ENCODE results near the gene P4HA2. TPM values are rescaled to one million over a fixed set of nuclear protein-coding genes. Genes with fewer than 3 reads are reported as not detected.

P4HA2 gene
- total RNA-seq, 2 donors from 2014 or later, result 16.8 to 18.0 TPM

DNA sequence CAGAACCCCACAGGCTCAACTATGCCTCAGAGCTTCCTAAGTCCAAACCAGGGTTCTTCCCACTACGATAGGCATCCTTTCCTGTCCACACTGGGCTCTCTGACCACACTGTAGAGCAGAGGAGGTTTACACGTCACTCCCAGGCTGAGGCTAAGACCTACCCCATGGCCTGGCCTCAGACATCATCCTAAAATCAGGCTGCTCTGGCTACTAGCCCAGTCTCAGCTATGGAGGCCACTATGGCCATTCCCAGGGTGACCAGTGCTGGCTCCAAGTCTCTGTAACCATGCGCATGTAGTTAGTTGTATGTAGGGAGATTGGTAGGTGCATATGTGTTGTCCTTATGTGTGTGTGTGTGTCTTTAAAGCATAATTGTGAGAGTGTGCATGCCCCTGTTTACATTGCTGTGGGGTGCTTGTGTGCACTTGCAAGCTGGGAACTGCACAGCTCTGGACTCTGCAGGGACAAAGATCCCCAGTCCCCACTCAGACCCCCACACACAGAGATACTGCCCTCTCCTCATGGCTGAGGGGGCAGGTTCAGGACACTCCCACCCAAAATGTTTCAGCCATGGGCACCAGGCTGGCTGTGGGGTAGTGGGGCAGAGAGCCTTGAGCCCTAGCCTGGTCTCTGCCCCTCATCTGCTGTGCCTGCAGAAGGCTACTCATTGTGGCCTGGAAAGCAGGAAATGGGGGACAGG, 42.1 kb upstream of the P4HA2 start:
- Histone ChIP-seq H3K4me1 (replicated peaks) (peaks cover 13% of the 10 kb centered on the region), H3K9me3 (no peaks in the 10 kb centered on the region), H3K36me3 (no peaks in the 10 kb centered on the region), H3K4me3 (no peak overlapping the region), H3K27ac (no peak overlapping the region), H3K27me3 (replicated peaks; ENCODE audit: insufficient read depth) (no peaks in the 10 kb centered on the region)
- TF ChIP-seq POLR2A (IDR thresholded peaks at IDR 0.05) (no peak), POLR2AphosphoS5 (IDR thresholded peaks at IDR 0.05) (no peak), CTCF (IDR thresholded peaks at IDR 0.05) (no peak)
- DNase-seq (ENCODE audit: low spot score), result no peak
- 83% methylated on average over 3 of the region's 3 CpGs for WGBS
- intact Hi-C loops (cut with DNase I), result loop anchor here (10.0 kb wide), 1 partner anchor 635 kb away; the partner anchor contains the start of gene RAPGEF6

- intact Hi-C loops (cut with DNase I), result loop anchor here (10.0 kb wide), 1 partner anchor 634 kb away; the partner anchor contains the start of gene RAPGEF6
- H3K4me1 ChIP-seq (replicated peaks), result peaks cover 18% of the 10 kb centered on the region
- H3K36me3 ChIP-seq, result no peaks in the 10 kb centered on the region
- no peak overlapping the region for H3K4me3 ChIP-seq
- no peak overlapping the region for H3K27ac ChIP-seq
- no peaks in the 10 kb centered on the region for H3K27me3 ChIP-seq (replicated peaks; ENCODE audit: insufficient read depth)
- H3K9me3 ChIP-seq, result no peaks in the 10 kb centered on the region
- WGBS, result 55% methylated on average over 7 of the region's 8 CpGs
- TF ChIP-seq CTCF (IDR thresholded peaks at IDR 0.05) (no peak), POLR2AphosphoS5 (IDR thresholded peaks at IDR 0.05) (no peak), POLR2A (IDR thresholded peaks at IDR 0.05) (no peak)
- no peak for DNase-seq (ENCODE audit: low spot score)
Measured at GRCh38 chr5:132268769-132269551, 41.3 kb upstream of the P4HA2 start.

GRCh38 chr5:132267931-132268768, 40.5 kb upstream of the P4HA2 start:
- intact Hi-C loops (cut with DNase I), result loop anchor here (10.0 kb wide), 1 partner anchor 633 kb away; the partner anchor contains the start of gene RAPGEF6
- no peak overlapping the region for H3K4me3 ChIP-seq
- no peaks in the 10 kb centered on the region for H3K36me3 ChIP-seq
- H3K27me3 ChIP-seq (replicated peaks; ENCODE audit: insufficient read depth), result no peaks in the 10 kb centered on the region
- WGBS, result 43% methylated on average over 6 of the region's 6 CpGs
- TF ChIP-seq CTCF (IDR thresholded peaks at IDR 0.05), result no peak
- no peak for TF ChIP-seq POLR2AphosphoS5 (IDR thresholded peaks at IDR 0.05)
- TF ChIP-seq POLR2A (IDR thresholded peaks at IDR 0.05), result no peak
- DNase-seq (ENCODE audit: low spot score), result no peak
- H3K9me3 ChIP-seq, result no peaks in the 10 kb centered on the region
- H3K4me1 ChIP-seq (replicated peaks), result peaks cover 18% of the 10 kb centered on the region
- peak overlapping the region in 1 of 2 donors; percentile 12 for H3K27ac ChIP-seq

GRCh38 chr5:132267166-132267739, 39.6 kb upstream of the P4HA2 start:
- Histone ChIP-seq H3K9me3 (no peaks in the 10 kb centered on the region), H3K4me1 (replicated peaks) (peaks cover 18% of the 10 kb centered on the region), H3K27ac (no peak overlapping the region), H3K4me3 (no peak overlapping the region), H3K36me3 (no peaks in the 10 kb centered on the region), H3K27me3 (replicated peaks; ENCODE audit: insufficient read depth) (no peaks in the 10 kb centered on the region)
- no peak for DNase-seq (ENCODE audit: low spot score)
- TF ChIP-seq POLR2A (IDR thresholded peaks at IDR 0.05) (no peak), CTCF (IDR thresholded peaks at IDR 0.05) (no peak), POLR2AphosphoS5 (IDR thresholded peaks at IDR 0.05) (no peak)
- intact Hi-C loops (cut with DNase I), result loop anchor here (10.0 kb wide), 1 partner anchor 632 kb away; the partner anchor contains the start of gene RAPGEF6
